Activated CD4-positive, alpha-beta memory T cell treated with anti-CD3 and anti-CD28 coated beads for 36 hours (primary cell): ENCODE results near the gene UVSSA. TPM values are rescaled to one million over a fixed set of nuclear protein-coding genes. Genes with fewer than 3 reads are reported as not detected.

Source experiments
- CTCF ChIA-PET: fragments of 350-600 bp; sonication (Branson Sonifier 250); formaldehyde crosslinking; loops from one replicate; lab custom pipeline; 2021; ENCODE audit warnings: antibody characterized with exemption, inconsistent platforms; lab: Charles Lee
- POLR2A ChIA-PET: fragments of 350-600 bp; sonication (Branson Sonifier 250); formaldehyde crosslinking; loops from one replicate; lab custom pipeline; 2021; ENCODE audit warnings: antibody characterized with exemption; lab: Charles Lee
- DNase-seq: peaks from one replicate; pipeline ENCODE4 v3.0.0-alpha.2; 2020
- H3K27ac Mint-ChIP-seq: one replicate; pipeline ENCODE4 v1.8.0; 2021; ENCODE audit warnings: mixed read lengths
- H3K27me3 Mint-ChIP-seq: one replicate; pipeline ENCODE4 v1.8.0; 2021; ENCODE audit warnings: mixed read lengths
- H3K36me3 Mint-ChIP-seq: one replicate; pipeline ENCODE4 v1.8.0; 2021; ENCODE audit warnings: mixed read lengths
- H3K4me1 Mint-ChIP-seq: one replicate; pipeline ENCODE4 v1.8.0; 2021; ENCODE audit warnings: low read depth, mixed read lengths
- H3K4me3 Mint-ChIP-seq: one replicate; pipeline ENCODE4 v1.8.0; 2021; ENCODE audit warnings: mild to moderate bottlenecking, mixed read lengths
- H3K9me3 Mint-ChIP-seq: one replicate; pipeline ENCODE4 v1.8.0; 2021; ENCODE audit warnings: mixed read lengths
- intact Hi-C: fragments of 100-400 bp; cut with micrococcal nuclease; formaldehyde crosslinking; loops from one replicate; pipeline ENCODE4 v1.15.1; 2023
- total RNA-seq, 2 experiments: library from RNA; stranded (reverse); gene quantifications; one replicate each; pipeline ENCODE4 v1.2.3, GENCODE V29; 2021

UVSSA gene
- total RNA-seq, 2 experiments from 2014 or later = 20.2 to 21.5 TPM

GRCh38 chr4:1408418-1408817, 61.4 kb downstream of the UVSSA start:
- ChIA-PET POLR2A (no interaction called here), CTCF (no interaction called here)
- intact Hi-C loops = no loop called here
- Mint-ChIP-seq H3K36me3 (no peaks in the 10 kb centered on the region), H3K4me3 (no peak overlapping the region), H3K4me1 (peaks cover 2% of the 10 kb centered on the region), H3K9me3 (no peaks in the 10 kb centered on the region), H3K27me3 (peaks cover 61% of the 10 kb centered on the region), H3K27ac (no peak overlapping the region)
- no peak for DNase-seq

GRCh38 chr4:1409079-1409478, 62.1 kb downstream of the UVSSA start:
- H3K9me3 Mint-ChIP-seq = no peaks in the 10 kb centered on the region
- intact Hi-C loops = no loop called here
- H3K36me3 Mint-ChIP-seq = no peaks in the 10 kb centered on the region
- H3K27ac Mint-ChIP-seq = no peak overlapping the region
- peaks cover 63% of the 10 kb centered on the region for H3K27me3 Mint-ChIP-seq
- peaks cover 2% of the 10 kb centered on the region for H3K4me1 Mint-ChIP-seq
- H3K4me3 Mint-ChIP-seq = no peak overlapping the region
- ChIA-PET POLR2A (no interaction called here), CTCF (no interaction called here)
- no peak for DNase-seq

DNA sequence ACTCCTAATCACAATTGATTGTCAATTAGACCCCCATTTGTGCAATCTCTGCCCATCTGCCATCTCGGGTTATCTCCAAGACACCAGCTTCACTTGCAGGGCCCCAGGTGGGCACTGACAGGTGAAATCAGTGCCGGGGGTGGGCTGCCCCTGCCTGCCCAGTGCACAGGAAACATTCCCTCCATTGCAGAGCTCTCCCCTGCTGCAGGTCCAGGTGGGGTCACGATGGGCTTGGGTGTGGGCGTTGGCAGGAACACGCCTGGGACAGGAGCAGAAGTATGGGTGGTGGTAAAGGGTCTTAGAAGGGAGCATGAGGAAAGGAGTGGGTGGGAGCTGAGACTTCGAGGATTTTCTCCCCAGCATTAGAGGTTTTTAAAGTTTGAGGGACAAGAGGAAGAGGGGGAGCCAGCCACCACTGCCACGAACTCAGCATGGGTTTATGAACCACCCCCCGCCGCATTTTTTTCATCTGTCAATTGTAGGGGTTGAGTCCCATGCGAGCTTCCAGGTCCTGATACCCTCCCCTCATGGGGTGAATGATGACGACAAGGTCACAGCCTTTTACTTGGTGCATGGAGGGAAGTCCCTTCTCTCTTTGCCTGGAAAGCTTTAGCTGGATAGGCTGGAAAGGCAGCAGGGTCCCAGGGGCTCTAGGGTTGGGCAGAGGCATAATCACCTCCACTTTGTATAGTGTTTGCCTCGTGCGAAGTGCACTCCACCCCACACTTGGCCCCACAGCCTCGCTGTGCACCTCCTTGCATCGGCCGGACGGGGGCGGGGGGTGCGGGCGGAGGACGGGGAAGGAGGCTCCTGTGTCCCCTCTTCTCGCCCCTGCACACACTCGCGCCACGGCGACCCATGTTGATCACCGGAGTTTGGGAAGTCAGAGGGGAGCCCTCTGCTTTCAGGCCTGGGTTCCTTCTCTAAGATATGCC, 62.8 kb downstream of the UVSSA start:
- H3K9me3 Mint-ChIP-seq = no peaks in the 10 kb centered on the region
- no peak overlapping the region for H3K4me3 Mint-ChIP-seq
- peaks cover 2% of the 10 kb centered on the region for H3K4me1 Mint-ChIP-seq
- no peak for DNase-seq
- H3K27me3 Mint-ChIP-seq = peaks cover 59% of the 10 kb centered on the region
- no peaks in the 10 kb centered on the region for H3K36me3 Mint-ChIP-seq
- intact Hi-C loops = no loop called here
- no peak overlapping the region for H3K27ac Mint-ChIP-seq
- ChIA-PET CTCF (no interaction called here), POLR2A (no interaction called here)

- Mint-ChIP-seq H3K4me1 (peaks cover 2% of the 10 kb centered on the region), H3K27ac (no peak overlapping the region), H3K36me3 (no peaks in the 10 kb centered on the region), H3K27me3 (peaks cover 60% of the 10 kb centered on the region), H3K9me3 (no peaks in the 10 kb centered on the region), H3K4me3 (no peak overlapping the region)
- ChIA-PET CTCF (no interaction called here), POLR2A (no interaction called here)
- DNase-seq = peak; percentile 55
- intact Hi-C loops = no loop called here
These were observed 63.7 kb downstream of the UVSSA start for GRCh38 chr4:1410491-1411325.

- ChIA-PET CTCF (no interaction called here), POLR2A (no interaction called here)
- Mint-ChIP-seq H3K36me3 (no peaks in the 10 kb centered on the region), H3K4me3 (no peak overlapping the region), H3K9me3 (no peaks in the 10 kb centered on the region), H3K27me3 (peaks cover 67% of the 10 kb centered on the region), H3K4me1 (peaks cover 2% of the 10 kb centered on the region), H3K27ac (no peak overlapping the region)
- no peak for DNase-seq
- intact Hi-C loops = no loop called here
These were observed 64.7 kb downstream of the UVSSA start for GRCh38 chr4:1411436-1412375.

DNA sequence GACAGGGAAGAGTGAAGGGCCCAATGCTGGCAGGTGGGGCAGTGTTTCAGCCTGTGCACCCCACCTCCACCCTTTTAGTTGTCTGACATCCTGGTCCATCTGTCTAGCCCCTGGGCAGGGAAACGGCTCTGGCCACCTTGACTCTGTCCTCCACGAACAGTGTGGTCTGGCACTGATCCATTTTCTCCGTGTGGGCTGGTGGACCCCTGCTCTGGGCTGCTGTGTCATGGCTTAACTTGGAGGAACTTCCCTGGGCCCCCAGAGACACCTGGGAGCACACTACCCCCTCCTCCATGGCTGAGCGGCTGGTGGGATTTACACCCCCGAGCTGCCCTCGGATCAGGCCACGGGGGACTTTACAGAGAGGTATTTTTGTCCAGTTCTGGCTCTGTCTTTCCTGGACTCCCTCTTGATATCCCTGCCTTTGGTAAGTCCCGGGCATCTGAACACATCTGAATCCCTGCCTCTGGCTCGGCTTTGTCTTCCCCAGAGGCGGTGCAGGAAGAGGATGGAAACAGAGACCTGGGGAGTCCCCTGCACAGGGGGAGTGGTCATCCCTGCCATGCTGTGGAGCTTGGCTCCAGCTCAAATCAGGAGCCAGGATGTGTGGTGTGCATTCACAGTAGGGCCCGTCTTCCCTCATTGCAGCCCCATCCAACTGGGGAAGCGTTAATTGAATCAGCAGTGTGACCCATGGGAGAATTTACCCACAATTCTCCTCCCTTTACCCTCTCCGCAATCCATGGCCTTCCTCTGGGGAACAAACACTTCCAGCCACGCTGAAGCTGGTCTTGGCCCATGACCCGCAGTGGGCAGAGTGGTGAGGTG, 65.6 kb downstream of the UVSSA start:
- CTCF ChIA-PET = no interaction called here
- intact Hi-C loops = no loop called here

GRCh38 chr4:1413204-1413663, 66.2 kb downstream of the UVSSA start:
- POLR2A ChIA-PET = no interaction called here
- H3K27ac Mint-ChIP-seq = no peak overlapping the region
- H3K9me3 Mint-ChIP-seq = no peaks in the 10 kb centered on the region
- H3K27me3 Mint-ChIP-seq = peaks cover 63% of the 10 kb centered on the region
- CTCF ChIA-PET = no interaction called here
- no peak for DNase-seq
- no peaks in the 10 kb centered on the region for H3K36me3 Mint-ChIP-seq
- no peaks in the 10 kb centered on the region for H3K4me1 Mint-ChIP-seq
- H3K4me3 Mint-ChIP-seq = no peak overlapping the region
- intact Hi-C loops = no loop called here

More for the DNA sequence above, 65.6 kb downstream of the UVSSA start:
- Mint-ChIP-seq H3K4me1 (no peaks in the 10 kb centered on the region), H3K27ac (no peak overlapping the region), H3K36me3 (no peaks in the 10 kb centered on the region), H3K9me3 (no peaks in the 10 kb centered on the region), H3K4me3 (no peak overlapping the region), H3K27me3 (peaks cover 67% of the 10 kb centered on the region)
- POLR2A ChIA-PET = no interaction called here
- DNase-seq = no peak

DNA sequence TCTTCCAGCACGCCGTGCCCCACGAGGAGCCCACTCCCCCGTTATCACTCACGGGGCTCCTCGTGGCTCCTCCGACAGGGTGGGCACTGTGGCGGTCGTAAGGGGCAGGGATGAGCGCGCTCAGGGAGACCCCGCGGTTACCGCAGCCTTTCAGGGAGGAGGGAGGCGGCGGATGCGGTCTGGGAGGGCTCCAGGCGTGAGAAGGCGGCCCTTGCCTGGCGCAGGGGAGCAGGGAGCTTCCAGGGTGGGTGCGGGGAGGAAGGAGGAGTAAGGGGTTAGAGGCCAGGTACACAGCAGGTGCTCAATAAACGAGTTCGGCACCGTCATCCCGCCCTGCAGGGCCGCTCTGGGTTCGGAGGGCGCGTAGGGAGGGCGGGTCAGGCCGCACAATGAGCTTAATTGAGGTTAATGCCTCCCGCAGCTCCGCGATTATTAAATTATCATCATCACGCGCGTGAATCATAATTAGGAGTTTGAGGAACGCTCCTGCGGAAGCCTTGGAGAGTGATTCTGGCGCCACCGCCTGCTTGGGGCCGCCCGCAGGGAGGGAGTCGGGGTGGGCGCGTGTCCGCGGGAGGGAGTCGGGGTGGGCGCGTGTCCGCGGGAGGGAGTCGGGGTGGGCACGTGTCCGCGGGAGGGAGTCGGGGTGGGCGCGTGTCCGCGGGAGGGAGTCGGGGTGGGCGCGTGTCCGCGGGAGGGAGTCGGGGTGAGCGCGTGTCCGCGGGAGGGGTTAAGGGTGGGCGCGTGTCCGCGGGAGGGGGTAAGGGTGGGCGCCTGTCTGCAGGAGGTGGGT, 66.9 kb downstream of the UVSSA start:
- Mint-ChIP-seq H3K4me3 (no peak overlapping the region), H3K27ac (no peak overlapping the region), H3K4me1 (no peaks in the 10 kb centered on the region), H3K9me3 (no peaks in the 10 kb centered on the region), H3K36me3 (no peaks in the 10 kb centered on the region), H3K27me3 (peaks cover 60% of the 10 kb centered on the region)
- ChIA-PET CTCF (no interaction called here), POLR2A (no interaction called here)
- intact Hi-C loops = no loop called here
- DNase-seq = no peak

GRCh38 chr4:1414831-1415680, 68.0 kb downstream of the UVSSA start:
- no peaks in the 10 kb centered on the region for H3K4me1 Mint-ChIP-seq
- no peaks in the 10 kb centered on the region for H3K9me3 Mint-ChIP-seq
- ChIA-PET POLR2A (no interaction called here), CTCF (no interaction called here)
- no peak for DNase-seq
- H3K27ac Mint-ChIP-seq = no peak overlapping the region
- no peaks in the 10 kb centered on the region for H3K36me3 Mint-ChIP-seq
- peaks cover 56% of the 10 kb centered on the region for H3K27me3 Mint-ChIP-seq
- H3K4me3 Mint-ChIP-seq = no peak overlapping the region
- intact Hi-C loops = no loop called here

DNA sequence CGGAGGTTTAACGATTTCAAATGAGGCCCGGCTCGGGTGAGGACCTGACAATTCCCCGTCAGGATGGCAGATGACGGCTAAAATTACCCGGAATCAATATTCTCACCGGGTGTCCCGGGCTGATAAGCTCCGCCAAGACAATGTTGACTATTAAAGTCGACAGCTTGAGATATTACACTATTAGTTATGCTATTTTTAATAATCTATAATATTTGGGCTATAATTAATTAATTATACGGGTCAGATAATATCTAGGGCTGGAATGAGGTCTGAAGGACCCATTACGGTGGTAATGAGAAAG, 68.6 kb downstream of the UVSSA start:
- CTCF ChIA-PET = no interaction called here
- H3K36me3 Mint-ChIP-seq = no peaks in the 10 kb centered on the region
- peaks cover 55% of the 10 kb centered on the region for H3K27me3 Mint-ChIP-seq
- DNase-seq = no peak
- H3K27ac Mint-ChIP-seq = no peak overlapping the region
- no peaks in the 10 kb centered on the region for H3K4me1 Mint-ChIP-seq
- H3K4me3 Mint-ChIP-seq = no peak overlapping the region
- POLR2A ChIA-PET = no interaction called here
- H3K9me3 Mint-ChIP-seq = no peaks in the 10 kb centered on the region
- intact Hi-C loops = no loop called here
